GM21825 (cell line): ENCODE results near the gene SYT1.

ENCODE experiments used
- ATAC-seq: cut with Tn5 transposase; IDR thresholded peaks from one replicate; pipeline ENCODE4 v1.9.1; 2021; ENCODE audit warnings: mild to moderate bottlenecking, moderate library complexity; ENCODE audit not compliant: unreplicated experiment

Gene SYT1

DNA sequence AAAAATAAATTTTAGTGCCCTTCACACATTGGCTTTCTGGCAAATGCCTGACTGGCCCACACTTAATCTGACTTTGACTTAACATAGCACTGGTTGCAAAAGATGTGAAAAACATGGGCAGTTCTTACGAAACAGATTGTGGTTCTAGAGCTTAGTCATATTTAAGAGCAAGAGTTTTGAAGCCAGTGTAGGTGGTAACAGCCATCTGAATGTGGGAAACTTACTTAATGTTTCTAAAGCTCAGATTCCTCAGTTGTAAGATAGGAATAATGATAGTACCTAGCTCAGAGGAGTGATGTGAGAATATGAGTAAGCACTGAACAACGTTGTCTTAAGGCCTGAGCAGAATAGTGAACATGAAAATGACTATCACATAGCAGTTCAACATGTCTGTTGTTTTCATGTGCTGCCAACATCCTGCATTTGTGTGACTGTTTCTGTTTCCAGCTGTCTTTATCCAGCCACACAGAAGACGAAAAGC lies 262.7 kb downstream of the SYT1 start:
- peak; percentile 96 for ATAC-seq

DNA sequence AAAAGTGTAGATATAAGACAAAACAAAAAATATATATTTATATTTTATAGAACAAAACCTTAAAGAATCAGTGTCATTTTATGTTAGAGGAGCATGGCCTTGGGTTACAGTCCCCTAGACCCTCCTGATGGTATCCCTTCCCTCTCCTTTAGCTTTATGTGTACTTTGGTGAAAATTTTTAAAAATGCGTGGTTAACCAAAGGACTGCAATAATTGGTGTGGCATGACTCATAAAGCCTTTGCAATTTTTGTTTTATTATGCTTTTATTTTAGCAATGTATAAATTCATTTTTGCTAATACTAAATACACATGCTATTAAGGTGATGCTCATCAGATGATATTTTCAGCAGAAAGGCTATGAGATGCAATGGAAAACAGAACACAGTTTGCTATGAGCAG lies 264.4 kb downstream of the SYT1 start:
- no peak for ATAC-seq

DNA sequence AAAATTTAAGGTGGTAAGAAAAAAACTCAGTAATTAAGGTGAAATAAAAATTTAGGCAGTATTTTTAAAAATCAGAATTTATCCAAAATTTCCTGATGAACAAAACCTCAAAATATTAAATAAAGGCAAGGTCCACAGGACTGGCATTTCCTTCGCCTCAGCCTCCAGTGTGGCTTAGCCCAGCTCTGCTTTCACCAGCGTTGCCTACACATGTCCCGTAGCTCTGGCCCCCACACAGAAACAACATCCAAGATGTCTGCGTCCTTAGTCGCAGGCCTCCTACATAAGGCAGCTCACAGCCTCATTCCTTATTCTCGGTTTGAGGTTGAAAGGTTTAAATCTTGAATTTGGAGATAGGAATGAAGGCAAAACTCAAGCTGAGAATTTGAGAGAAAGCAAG lies 274.3 kb downstream of the SYT1 start:
- ATAC-seq = no peak

DNA sequence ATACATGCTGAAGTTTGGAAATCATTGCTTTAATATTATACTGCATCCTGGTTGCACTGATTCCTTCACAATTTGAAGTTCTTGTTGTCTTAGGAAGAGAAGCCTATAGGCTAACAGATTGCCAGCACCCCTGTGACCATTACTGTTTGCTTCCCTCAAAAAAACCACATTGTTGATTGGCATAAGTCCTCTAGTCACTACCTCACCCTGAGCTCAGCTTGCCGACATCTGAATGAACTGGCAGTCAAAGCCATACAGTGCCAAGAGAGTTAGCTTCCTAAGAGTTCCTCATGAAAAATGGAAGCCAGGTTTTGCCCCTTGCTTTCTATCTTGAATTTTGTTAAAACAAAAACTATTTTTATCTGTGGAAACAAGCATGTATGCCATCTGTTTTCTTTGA lies 276.1 kb downstream of the SYT1 start:
- ATAC-seq = no peak

DNA sequence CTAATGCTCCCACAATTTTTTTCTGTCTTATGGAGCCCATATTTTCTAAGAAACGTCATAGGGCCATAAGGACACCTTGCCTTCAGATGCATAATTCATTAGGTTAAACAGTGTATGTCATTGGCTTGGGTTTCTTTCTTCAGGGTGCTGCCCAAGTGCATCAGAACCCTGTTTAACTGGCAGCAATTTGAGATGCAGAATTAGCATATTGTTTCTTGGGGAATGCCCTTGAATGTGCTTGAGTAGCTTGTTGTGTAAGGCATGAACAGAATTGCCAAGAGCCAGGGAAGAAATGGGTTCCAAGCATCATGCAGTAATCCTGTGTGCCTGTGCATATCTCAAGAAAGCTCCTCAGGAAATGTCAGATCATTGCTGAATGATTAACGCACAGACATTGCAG lies 277.2 kb downstream of the SYT1 start:
- no peak for ATAC-seq

DNA sequence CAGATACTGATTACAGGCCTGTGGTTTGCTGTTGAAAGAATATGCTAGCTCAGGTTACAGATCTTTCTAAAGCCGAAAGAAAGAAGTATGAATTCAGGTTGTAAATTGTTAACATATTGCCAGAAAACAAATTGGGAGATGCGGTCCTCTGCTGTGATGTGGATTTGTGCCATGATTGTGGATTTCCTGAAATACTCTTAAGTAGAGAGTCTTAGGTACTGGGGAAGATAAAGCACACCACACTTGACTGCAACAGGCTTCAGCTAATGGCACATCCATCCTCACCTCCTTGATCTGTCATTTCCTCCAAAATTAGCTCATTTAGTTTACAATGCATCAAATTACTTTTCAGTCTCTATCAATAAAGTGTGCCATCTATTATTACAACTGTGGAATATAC lies 279.2 kb downstream of the SYT1 start:
- no peak for ATAC-seq

DNA sequence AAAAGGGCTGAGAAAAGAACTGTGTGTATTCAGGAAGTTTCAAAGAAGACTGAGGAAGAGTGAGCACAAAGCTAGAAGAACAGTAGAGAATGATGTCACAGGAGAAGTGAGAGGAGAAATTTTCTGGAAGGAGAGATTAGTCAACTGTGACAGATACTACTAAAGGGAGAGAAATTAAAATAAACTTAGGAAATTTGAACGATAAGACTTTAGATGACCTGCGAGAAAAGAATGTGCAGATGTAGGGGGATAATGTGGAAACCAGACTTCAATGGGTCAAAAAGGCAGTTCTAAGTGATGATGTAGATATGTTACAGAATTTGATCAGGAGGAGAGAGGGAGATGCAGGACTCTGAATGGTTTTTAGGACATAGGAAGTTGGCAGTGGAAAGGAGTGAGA lies 287.4 kb downstream of the SYT1 start:
- no peak for ATAC-seq

DNA sequence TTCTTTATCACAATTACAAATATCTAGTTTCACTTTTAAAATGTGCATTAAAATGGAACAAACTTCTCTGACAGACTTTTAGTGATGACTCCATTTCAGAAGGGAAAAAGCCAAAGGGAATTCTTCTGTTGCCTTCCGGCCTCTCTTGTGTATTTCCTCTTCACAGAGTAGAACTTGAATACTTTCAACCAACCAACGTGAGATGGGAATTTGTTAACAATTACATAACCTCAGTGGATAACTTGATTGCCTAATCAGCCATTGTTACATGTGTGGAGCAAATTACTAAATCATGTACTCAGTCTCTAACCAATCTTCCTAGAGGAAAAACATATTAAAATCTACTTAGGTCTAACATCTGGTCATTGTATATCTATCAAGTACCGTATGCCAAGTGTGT lies 291.1 kb downstream of the SYT1 start:
- ATAC-seq = no peak

DNA sequence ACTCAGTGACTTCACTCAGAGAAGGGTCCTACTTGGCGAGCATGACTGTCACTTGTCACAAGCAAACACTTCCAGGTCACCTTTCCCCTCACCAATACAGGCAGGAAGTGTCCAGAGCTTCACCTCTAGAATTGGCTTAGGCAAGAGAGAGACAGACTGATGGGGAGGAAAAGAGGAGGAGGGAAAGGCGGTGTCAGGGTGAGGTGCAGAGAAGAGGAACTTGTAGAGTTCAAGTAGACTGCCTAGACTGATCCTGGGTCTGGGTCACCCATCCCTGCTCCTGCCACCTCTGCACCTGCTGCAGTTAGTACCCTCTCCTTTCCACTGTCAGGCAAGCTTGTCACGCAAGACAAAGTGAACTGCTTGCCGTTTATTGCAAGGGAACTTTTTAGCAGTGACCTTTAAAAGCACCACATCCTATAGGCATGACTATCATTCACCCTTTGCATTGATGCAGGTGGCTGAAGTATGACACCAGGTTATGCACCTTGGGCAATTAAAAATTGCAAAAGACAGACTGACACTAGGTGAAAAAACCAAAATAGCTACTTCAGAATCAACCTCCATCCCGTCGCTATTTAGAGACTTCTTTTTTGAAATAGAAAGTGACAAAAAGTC lies 292.4 kb downstream of the SYT1 start:
- ATAC-seq = no peak

DNA sequence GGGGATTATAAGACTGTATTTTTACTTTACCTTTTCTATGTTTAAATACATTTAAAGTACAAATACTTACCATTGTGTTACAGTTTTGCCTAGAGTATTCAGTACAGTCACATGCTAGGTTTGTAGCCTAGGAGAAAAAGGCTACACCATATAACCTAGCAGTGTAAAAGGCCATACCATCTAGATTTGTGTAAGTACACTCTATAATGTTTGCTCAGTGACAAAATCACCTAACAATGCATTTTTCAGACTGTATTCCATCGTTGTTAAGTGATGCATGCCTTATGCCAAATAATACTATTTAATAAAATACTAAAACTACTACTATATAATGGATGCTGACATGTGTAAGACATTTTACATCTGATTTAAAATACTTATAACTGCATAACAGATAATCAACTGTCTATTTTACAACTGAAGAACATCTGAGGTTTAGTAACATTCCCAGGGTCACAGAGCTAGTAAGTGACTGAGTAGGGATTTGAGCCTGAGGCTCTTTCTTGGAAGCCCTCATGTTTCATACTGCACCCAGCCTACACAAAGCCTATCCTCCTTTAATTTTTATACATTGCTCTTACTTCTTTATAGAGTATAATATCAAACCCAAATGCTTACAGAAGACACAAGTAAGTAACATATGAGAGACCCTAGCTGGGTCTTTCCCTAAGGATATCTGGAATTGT lies 296.8 kb downstream of the SYT1 start:
- ATAC-seq = no peak

DNA sequence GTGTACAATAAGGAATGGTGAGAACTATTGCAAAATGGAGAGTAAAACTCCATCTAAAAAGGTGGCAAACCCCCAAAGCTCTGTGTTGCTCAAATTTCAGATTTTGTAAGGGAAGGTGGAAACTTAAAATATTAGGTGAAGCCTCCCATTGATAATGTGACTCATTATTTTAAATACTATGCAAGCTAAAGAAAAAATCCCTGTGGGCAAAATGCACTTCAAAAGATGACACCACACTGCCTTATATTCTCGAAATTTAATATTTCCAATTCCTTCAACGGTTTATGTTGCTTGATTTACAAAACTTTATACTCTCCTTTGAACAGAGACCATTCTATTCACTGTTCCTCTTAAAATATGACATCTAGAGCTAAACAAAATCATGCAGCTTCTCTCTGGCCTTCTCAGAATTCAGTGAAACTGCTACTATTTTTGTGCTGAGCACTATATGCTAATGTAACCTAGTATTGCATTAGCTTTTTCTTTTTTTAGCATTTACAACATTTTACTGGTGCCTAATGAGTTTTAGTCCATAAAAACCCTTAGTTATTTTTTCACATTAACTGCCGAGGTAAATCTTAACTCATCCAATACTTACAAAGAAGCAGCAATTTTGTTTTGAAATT lies 297.7 kb downstream of the SYT1 start:
- ATAC-seq = no peak

DNA sequence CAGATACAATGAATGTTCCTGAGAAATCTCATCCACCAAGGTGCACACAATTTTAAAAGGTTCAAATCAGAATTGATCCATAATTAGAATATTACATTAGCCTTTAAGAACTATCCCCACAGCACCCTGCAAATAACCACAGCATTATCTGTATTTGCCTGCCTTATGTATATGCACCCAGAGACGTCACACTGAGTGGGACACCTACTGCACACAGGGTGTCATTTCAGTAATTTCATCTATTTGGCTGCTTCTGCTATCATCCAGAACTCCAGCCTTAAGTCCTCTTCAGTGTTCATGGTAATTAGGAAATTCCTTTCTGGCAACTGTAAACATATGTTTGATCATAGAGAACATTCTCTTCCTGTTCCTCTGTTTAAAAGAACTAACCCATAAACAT lies 298.4 kb downstream of the SYT1 start:
- no peak for ATAC-seq

DNA sequence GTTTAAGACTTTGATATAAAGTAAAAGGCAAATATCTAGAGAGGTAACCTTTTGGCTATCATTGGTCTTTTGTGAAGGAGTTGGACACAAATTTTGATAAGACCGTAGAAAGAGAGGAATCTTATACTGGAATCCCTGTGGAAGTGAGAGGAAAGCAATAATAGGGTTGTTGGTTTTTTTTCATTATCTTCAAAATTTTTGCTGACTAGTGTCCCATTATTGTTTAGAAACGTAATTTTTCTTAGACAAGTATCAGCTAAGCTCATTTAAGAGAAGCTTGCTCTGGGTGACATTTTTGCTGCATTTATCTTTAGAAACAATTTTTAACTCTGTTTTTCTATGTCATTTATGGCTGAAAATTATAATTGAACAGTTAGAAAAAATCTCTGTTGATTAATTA lies 300.3 kb downstream of the SYT1 start:
- ATAC-seq = no peak

DNA sequence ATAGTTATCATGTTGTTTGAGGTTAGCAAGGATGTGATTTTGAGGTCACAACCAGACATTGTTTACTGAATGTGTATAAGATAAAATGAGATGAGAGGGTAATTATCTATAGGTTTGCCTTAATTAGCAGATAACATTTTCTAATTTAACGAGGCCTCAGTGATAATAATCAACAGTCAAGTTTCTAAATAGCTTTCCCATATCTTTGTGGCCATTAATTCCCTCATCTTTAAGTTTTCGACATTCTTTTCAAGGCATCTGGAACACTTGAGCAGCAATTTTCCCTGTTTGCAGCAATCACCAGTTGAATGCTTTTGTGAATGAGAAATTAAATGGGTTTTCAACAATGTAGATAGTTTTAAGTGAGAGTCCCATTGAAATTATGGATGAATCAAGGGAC lies 304.1 kb downstream of the SYT1 start:
- ATAC-seq = no peak

DNA sequence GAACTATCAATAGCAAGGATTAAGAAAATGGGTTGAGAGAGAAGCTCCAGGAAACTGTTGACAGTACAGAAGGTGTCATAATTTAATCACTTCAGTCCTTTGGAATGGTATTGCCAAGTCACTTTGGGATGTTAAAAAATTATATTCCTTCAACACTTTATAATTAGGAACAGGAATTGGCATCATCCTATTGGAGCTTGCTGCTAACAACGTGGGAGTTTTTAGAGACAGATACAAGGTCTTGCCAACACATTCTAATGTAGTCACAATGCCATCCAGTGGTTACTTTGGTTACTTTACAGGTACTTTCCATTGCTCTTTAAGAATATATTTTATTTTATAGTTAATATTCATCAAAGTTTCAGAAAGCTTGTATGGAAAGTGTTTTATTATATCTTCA lies 310.1 kb downstream of the SYT1 start:
- ATAC-seq = peak; percentile 90

DNA sequence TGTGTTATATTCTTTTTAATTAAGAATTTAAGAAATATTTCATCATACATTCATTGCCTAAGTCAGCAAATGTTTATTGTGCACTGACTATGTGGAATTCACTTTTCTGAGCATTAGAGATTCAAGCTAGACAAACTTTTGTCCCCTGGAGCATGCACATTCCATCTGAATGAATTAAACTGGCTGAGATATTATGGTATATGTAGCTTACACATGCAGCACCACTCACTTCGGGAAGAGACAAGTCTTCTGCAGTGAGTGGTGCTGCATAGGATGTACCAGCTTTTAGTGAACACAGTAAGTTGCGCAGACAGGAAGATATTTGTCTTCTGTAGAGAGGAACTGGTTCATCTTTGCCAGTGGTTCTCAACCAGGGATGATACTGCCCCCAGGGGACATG lies 318.4 kb downstream of the SYT1 start:
- no peak for ATAC-seq

DNA sequence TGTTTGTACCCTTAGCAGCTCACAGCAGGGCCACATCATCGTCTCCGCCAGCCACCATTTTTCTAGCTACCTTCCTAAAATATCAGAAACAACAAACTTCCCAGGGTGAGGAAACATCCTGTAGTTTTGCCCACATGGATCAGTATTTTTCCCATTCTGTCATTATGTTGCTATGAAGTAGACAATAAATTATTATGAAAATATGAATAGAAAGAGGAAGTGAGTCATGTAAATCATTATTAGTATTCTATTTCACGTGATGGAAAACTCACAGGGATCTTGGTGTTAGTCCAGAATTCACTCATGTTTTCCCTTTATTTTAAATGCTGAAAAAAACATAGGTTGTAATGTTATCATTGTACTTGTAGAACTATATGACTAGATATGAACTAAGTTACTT lies 319.4 kb downstream of the SYT1 start:
- no peak for ATAC-seq

DNA sequence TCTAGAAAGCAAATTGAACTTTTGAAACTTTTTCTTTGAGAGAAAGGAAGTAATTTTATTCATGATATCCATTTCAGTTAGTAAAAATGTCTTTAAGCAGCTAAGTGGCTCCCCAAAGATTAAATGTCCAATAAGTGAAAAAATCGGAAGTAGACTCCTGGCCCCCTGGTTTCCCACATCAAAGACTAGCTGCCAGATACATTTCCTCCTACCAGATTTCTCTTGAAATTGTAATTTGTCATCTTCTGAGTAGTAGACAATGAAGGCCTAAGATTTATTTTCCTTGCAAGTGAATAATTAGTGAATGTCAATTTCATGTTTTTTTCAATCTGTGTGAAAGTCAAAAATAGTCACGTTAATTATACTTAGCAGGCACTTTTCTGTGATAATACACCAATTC lies 321.9 kb downstream of the SYT1 start:
- ATAC-seq = no peak

DNA sequence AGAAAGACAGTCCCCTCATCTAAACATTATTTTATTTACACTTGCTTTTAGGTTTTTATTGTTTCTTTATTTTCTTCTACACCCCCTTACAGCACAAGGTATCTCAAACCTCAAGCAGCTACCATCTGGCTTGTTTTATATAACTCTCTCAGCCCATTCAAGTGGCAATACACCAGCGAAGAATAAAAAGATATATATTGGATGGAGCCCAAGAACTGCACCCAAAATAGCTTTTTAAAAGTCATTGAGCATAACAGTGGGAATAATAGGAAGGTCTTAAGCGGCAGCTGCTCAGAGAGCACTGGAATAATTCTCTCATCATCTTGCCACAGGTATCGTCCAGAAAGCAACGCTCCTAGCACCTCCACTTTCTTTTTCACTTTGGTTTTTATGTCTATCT lies 322.5 kb downstream of the SYT1 start:
- ATAC-seq = no peak

DNA sequence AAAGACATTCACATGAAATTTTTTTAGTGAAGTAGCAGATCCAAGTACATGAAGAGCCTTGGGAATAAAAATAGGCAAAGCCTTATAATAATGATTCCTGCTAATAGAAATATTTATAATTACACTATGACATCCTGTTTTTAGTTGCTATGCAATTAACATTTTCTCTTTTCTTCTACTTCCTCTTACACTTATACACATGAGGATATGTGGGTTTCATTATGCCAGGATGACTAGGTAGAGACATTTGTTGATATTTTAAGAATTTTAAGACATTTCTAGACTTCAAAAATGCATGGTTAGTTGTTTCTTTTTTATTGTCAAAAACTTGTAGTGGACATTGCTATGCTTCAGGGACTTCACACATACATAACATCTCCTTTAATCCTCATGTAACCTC lies 326.8 kb downstream of the SYT1 start:
- ATAC-seq = no peak

DNA sequence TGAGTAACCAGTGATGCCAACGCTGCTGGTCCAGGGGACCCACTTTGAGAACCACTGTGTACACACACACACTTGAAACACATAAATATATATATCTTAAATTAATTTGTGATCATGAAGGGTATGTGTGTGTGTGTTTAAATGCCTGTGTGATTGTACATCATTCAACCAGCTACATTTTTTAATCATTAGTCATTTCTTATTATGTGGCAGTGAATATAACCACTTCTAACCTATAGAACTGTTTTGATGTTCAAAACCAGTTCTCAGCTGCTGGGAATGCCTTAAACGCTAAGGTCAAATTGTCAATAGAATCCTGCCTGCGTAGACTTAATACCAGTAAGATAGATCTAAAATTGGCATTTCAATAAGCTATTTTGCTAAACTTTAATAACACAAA lies 330.0 kb downstream of the SYT1 start:
- ATAC-seq = no peak

DNA sequence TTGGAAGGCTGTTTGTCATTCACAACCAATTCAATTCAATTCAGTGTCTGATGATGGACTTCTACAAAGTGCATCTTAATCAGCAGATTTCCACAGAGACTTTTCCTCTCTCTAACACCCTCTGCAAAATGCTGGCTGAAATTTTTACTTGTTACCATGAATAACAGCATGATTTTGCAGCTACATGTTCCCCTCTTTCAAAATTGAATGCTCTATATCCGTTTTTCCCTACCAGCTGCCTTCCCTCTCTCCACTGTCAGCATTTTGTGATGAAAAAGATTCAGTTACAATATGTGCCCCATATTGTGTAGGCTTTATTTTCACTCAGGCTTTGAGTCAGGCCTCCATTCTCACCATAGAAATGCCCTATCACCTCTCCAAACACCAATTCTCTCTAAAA lies 334.6 kb downstream of the SYT1 start:
- ATAC-seq = no peak

DNA sequence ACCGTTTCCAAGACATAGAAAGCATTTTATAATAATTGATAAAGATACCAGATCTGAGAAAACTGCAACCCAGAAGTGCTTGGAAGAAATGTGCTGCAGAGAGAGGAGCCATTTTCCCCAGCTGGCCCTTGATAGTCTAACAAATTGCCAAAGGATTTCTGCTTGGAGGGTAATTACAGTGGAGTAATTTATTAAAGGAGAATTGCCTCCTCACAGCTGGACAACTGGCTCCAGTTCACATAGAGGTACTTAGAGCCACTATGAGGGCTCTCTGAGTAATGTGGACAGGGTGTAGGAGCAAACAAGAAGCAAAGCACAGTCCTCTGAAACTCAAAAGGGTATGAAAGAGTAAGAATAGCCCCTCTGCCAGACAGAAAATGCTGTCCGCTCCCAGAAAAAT lies 335.6 kb downstream of the SYT1 start:
- no peak for ATAC-seq
